GM18502 (cell line): ENCODE results near the gene C11orf52.
A peak's percentile ranks its signal among the peaks of the same experiment; 100 is the strongest.
"Not testable (repeated sequence)": the region's sequence is repeated elsewhere in the genome, so short reads cannot be mapped to it uniquely, and the experiment has no call there.

Experiments
- ATAC-seq: cut with Tn5 transposase; IDR thresholded peaks from one replicate; pipeline ENCODE4 v1.9.1; 2021; ENCODE audit warnings: mild to moderate bottlenecking; ENCODE audit not compliant: unreplicated experiment, poor library complexity

Gene C11orf52

DNA sequence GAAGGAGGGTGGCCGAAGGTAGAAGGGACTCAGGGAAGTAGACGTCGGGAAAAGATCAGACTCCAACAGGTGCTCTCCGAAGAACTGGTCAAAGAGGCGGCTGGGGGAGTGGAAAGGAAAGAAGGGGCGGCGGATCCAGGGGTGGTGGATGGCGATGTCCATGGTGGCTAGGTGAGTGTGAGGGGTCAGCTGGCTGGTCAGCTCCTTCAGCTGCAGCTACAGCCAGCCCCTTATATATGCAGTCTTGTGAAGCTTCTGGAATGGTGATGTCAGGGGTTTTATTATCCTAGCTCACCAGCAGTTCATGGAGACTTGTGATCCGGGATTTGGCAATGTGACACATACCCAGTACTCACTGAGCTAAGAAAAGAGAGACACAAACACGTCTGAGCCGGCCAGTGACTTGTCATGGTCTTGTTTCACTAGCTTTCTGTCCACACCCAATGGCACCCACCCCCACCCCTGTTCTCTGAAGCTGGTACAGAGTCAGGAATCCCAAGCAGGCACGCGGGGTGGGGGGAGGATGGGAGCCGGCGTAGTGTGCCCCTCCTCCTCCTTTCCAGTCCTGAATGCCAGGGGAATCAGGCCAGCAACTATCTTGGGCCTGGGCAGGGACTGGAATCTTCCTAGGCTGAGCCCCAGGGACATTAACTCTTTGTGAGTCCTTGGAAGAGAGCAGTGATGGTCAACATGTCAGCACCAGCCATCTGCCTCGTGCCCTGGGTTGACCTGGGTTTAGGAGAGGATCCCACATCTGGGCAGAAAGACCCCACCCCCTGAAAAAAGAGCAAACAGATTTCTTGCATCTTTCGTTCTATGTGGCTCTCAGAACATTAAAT lies 6.9 kb upstream of the C11orf52 start, which contains the start of gene CRYAB:
TSS of gene CRYAB (minus strand) at position 208 of the 839 bp plus-strand sequence. CDS start at position 162, 46 bp downstream.
- no peak for ATAC-seq

- no peak for ATAC-seq
Observed at GRCh38 chr11:111912535-111912934, 6.2 kb upstream of the C11orf52 start, which contains the start of gene HSPB2. Gene HSPB2, plus strand, starts transcription at chr11:111912734. Its CDS starts 96 bp downstream, at chr11:111912830.

DNA sequence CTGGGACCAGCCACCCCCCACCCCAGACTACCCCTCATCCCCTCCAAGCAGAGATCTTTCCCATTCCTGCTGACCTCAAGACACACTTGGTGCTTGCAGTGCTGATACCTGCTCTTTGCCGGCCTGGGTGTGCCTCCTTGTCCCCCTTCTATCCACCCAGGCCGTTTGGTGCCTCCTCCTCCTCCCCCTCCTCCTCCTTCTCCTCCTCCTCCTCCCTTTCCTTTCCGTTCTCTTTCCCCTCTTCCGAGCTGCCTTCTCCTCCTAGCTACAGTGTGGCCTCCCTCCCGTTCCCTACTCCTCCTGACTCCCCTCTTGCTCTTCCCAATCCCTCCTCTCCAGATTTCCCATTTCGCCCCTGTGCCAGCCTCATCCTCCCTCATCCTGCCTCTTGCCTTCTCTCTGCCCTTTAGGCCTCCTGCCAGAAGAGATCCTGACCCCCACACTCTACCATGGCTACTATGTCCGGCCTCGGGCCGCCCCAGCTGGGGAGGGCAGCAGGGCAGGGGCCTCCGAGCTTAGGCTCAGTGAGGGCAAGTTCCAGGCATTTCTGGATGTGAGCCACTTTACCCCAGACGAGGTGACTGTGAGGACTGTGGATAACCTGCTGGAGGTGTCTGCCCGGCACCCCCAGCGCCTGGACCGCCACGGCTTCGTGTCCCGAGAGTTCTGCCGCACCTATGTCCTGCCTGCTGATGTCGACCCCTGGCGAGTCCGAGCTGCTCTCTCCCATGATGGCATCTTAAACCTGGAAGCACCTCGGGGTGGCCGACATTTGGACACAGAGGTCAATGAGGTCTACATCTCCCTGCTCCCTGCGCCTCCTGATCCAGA lies 5.5 kb upstream of the C11orf52 start:
- ATAC-seq = no peak

- no peak for ATAC-seq
Observed at GRCh38 chr11:111913997-111914396, 4.7 kb upstream of the C11orf52 start.

- ATAC-seq = no peak
Observed at GRCh38 chr11:111916768-111917167, 1.9 kb upstream of the C11orf52 start.

GRCh38 chr11:111917312-111917711 lies 1.4 kb upstream of the C11orf52 start:
- ATAC-seq = no peak

- ATAC-seq = no peak
Observed at GRCh38 chr11:111917788-111918187, 925 bp upstream of the C11orf52 start.

DNA sequence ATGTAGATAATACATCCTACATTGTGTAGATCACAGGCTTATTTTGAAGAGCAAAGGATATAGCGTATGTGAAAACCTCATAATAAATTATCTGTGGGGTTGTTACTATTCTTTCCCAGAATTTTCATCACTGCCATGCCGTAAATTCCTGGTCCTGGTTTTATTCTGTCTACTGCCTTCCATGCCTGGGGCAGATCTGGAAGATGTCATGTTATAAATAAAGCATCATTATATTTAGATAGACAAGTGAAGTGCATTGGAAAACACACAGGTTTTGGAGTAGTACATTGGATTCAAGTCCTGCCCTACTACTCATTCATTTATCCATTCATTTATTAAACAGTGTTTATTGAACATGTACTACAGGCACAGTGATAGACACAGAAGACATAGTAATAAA lies 2.2 kb downstream of the C11orf52 start:
- no peak for ATAC-seq

DNA sequence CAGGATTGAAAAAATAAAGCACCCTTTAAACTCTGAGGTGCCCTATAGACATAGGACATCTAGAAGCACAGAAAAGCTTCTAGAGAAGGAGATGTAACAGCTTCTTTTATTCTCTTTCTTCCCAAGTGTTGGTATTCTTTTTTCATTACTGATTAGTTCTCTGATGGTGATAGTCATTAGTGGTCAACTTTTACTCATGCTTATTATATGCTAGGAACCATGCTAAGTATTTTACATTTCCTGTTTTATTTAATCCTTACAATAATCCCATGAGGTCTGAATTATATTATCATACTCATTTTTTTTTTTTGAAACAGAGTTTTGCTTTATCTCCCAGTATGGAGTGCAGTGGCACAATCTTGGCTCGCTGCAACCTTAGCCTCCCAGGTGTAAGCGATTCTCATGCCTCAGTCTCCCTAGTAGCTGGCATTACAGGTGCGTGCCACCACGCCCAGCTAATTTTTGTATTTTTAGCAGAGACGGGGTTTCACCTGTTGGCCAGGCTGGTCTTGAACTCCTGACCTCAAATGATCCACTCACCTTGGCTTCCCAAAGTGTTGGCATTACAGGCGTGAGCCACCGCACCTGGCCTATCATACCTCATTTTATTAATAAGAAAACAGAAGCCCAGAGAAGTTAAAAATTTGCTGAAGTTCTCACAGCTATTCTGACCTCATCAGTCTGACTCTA lies 3.0 kb downstream of the C11orf52 start:
- ATAC-seq = no peak

DNA sequence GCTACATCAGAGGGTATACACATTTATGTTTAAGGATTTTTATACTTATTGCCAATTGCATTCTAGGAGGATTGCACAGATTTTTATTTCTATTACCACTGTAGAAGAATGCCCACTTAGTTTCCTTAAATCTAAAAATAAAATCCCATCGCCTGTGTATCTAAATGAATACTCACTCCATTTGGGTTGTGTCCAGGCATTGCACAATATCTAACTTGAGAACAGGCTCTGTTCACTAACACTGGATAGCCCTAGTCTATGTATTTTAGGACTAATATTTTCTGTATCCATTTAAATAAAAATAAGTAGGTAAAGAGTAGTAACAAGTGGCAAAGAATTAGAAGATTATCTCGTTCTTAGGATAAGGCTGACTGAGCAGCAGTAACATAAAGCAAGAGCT lies 4.1 kb downstream of the C11orf52 start:
- ATAC-seq = no peak

GRCh38 chr11:111923351-111923788 lies 4.7 kb downstream of the C11orf52 start:
- ATAC-seq = no peak

DNA sequence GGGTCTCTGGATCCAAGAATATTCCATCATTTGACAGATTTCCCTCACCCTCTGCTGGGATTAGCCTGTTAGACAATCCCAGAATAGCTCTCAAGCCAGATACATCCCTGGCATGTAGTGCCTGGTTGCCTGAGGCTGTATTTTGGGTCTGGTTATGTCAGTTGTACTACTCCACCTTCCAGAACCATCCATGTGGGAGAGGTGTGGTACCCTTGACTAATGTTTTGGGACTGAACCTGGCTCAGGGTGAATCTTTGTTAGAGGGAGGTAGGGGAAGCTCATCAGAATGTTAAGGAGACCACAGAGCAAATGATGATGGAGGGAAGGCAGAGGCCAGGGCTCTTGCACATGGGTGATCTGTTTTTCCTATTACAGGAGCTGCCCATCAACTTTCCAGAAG lies 5.2 kb downstream of the C11orf52 start:
- ATAC-seq = no peak

DNA sequence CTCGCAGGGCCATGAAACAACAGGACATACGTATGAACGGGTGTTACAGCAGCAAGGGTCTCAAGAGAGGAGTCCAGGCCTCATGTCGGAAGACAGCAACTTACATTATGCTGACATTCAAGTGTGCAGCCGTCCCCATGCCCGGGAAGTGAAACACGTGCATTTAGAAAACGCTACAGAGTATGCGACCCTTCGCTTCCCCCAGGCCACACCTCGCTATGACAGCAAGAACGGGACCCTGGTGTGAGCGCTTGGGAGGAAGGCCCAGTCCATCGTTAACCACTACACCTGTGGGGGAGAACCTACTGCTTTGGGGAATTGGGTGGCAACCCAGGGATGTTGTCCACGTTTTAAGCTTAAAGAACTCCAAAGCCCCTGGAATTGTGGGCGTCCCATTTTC lies 7.2 kb downstream of the C11orf52 start:
- ATAC-seq = no peak

DNA sequence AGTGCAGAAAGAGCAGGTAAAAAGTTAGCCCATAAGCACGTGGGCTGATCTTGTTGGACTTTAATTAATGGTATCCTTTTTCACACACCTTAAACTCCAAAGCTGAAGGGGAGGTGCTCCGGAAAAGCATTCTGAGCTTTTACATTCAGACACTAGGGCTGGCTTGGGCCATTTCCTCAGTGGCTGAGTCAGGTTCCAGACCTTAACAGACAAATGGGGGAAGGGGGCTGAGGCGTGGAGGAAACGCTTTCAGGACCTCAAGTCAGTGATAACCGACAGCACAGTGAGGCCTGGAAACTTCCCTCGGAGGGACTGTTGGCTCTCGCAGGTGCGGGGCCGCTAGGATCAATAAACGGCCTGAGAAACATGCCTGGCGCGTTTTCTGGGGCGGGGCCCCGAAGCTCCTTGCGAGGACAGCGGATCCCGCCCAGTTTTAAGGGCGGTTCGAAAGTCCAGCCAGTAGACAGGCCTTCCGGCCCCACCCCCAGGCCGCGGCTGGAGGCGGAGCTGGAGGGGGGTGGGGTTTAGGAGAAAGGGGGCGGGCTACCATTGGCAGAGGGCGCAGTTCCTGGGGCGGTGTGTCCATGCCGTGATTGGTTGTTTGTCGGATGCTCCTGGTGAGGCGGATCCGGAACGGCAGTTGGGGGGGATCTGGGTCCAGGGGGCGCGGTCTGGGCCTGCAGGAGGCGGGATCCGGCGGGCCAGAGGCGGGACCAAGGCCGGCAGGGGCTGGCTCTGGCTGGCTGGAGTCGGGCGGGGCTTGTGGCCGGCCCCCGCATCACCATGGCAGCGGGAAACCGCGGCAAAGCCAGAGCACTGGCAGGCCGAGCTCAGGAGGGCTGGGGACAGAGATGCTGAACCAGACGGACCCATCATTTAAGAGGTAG lies 8.0 kb downstream of the C11orf52 start:
- peak; percentile 92 for ATAC-seq

DNA sequence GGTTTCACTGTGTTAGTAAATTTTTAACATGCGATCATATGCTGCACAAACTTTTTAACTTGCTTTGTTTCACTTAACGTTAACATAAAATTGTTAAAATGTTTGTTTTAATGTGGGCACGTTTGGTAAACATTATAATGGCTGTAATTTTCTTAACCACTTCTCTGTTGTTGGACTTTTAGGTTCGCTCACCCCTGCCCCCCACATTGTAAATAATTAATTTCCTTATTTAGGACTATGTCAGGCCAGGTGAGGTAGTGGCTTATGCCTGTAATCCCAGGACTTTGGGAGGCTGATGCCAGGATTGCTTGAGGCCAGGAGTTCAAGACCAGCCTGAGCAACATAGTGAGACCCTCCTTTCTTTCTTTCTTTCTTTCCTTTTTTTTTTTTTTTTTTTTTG lies 11.8 kb downstream of the C11orf52 start:
- ATAC-seq = no peak

GRCh38 chr11:111932611-111932950 lies 13.9 kb downstream of the C11orf52 start:
- ATAC-seq = no peak

- not testable (repeated sequence) for ATAC-seq
Observed at GRCh38 chr11:111933176-111933575, 14.5 kb downstream of the C11orf52 start.

DNA sequence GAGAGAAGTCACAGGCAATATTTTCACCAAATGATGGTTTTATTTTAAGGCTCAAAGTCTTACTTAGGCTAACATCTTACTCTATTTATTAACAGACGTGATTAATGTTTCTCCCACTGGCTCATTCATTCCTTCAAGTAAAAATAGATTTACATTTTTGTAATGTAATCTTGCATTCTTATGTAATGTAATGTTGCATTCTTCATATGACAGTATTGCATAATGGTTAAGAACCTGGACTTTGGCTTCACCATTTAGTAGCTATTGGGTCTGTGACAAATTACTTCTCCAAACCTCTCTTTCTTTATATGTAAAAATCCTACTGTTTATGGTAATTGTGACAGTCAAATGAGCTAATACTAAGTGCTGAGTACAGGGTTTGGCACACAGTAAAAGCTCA lies 15.2 kb downstream of the C11orf52 start:
- no peak for ATAC-seq

- no peak for ATAC-seq
Observed at GRCh38 chr11:111934306-111934705, 15.6 kb downstream of the C11orf52 start.
